Brain microvascular endothelial cell (primary cell): Measurements from ENCODE around the gene POMP.
"Not testable (repeated sequence)": the region's sequence is repeated elsewhere in the genome, so short reads cannot be mapped to it uniquely, and the experiment has no call there.

Experiments
- DNase-seq: peaks from one replicate; pipeline ENCODE4 v3.0.0-alpha.2; 2020
- H3K27ac ChIP-seq: fragments of 250-450 bp; sonication (Bioruptor Pico); 2 replicates; pipeline ENCODE4 v1.5.1; 2020; ENCODE audit warnings: mild to moderate bottlenecking, moderate library complexity
- H3K27me3 ChIP-seq: fragments of 250-450 bp; sonication (Bioruptor Pico); replicated peaks from 2 replicates; pipeline ENCODE4 v1.5.1; 2020; ENCODE audit warnings: mild to moderate bottlenecking
- H3K36me3 ChIP-seq: fragments of 250-450 bp; sonication (Bioruptor Pico); replicated peaks from 2 replicates; pipeline ENCODE4 v1.5.1; 2020; ENCODE audit warnings: mild to moderate bottlenecking
- H3K4me3 ChIP-seq: 2 replicates; pipeline ENCODE4 v1.5.1; 2011; ENCODE audit warnings: low read depth, mild to moderate bottlenecking, control low read depth, low read length, moderate library complexity
- CTCF ChIP-seq: IDR thresholded peaks from 2 replicates; pipeline ENCODE4 v1.5.1; 2011; ENCODE audit warnings: low read depth, mild to moderate bottlenecking, moderate library complexity, low read length, control low read depth, inconsistent platforms; ENCODE audit errors: missing control alignments
- in situ Hi-C: cut with HindIII; loops from 2 replicates; pipeline ENCODE4 v1.10.0; 2017; ENCODE audit warnings: low sequenced_read_pairs, low pct_ligation_motif_present

POMP gene

GRCh38 chr13:28671126-28671792 is 12.3 kb downstream of the POMP start:
- Histone ChIP-seq H3K4me3 (no peak overlapping the region), H3K27me3 (no peaks in the 10 kb centered on the region), H3K36me3 (peaks cover 94% of the 10 kb centered on the region), H3K27ac (no peak overlapping the region)
- TF ChIP-seq CTCF, result no peak
- in situ Hi-C loops, result no loop called here
- no peak for DNase-seq

- H3K27me3 ChIP-seq, result no peaks in the 10 kb centered on the region
- TF ChIP-seq CTCF, result peak; percentile 25
- in situ Hi-C loops, result loop anchor here (25.0 kb wide), 1 partner anchor 108 kb away; no protein-coding TSS in a partner anchor
- H3K27ac ChIP-seq, result no peak overlapping the region
- peaks cover 52% of the 10 kb centered on the region for H3K36me3 ChIP-seq
- no peak for DNase-seq
- H3K4me3 ChIP-seq, result no peak overlapping the region
Observed at GRCh38 chr13:28678809-28679208, 19.9 kb downstream of the POMP start.

GRCh38 chr13:28679628-28680027 is 20.7 kb downstream of the POMP start:
- in situ Hi-C loops, result loop anchor here (25.0 kb wide), 1 partner anchor 108 kb away; no protein-coding TSS in a partner anchor
- Histone ChIP-seq H3K27me3 (no peaks in the 10 kb centered on the region), H3K27ac (no peak overlapping the region), H3K36me3 (peaks cover 44% of the 10 kb centered on the region), H3K4me3 (no peak overlapping the region)
- peak; percentile 22 for TF ChIP-seq CTCF
- no peak for DNase-seq

- Histone ChIP-seq H3K27me3 (no peaks in the 10 kb centered on the region), H3K27ac (no peak overlapping the region), H3K36me3 (peaks cover 36% of the 10 kb centered on the region), H3K4me3 (no peak overlapping the region)
- no peak for DNase-seq
- in situ Hi-C loops, result loop anchor here (25.0 kb wide), 1 partner anchor 107 kb away; no protein-coding TSS in a partner anchor
- no peak for TF ChIP-seq CTCF
Observed at GRCh38 chr13:28680541-28680940, 21.6 kb downstream of the POMP start.

GRCh38 chr13:28683169-28683568 is 24.2 kb downstream of the POMP start:
- H3K4me3 ChIP-seq, H3K27me3 ChIP-seq, H3K27ac ChIP-seq, DNase-seq: not testable (repeated sequence)
- TF ChIP-seq CTCF, result peak; percentile 7
- in situ Hi-C loops, result loop anchor here (25.0 kb wide), 1 partner anchor 104 kb away; no protein-coding TSS in a partner anchor
- peaks cover 16% of the 10 kb centered on the region for H3K36me3 ChIP-seq

- H3K27me3 ChIP-seq, result no peaks in the 10 kb centered on the region
- no peak overlapping the region for H3K4me3 ChIP-seq
- DNase-seq, result no peak
- H3K36me3 ChIP-seq, result peaks cover 11% of the 10 kb centered on the region
- no peak for TF ChIP-seq CTCF
- in situ Hi-C loops, result loop anchor here (25.0 kb wide), 1 partner anchor 103 kb away; no protein-coding TSS in a partner anchor
- H3K27ac ChIP-seq, result no peak overlapping the region
Observed at GRCh38 chr13:28684257-28684656, 25.3 kb downstream of the POMP start.
